GM18873 (cell line): Measurements from ENCODE around the gene ARHGEF25.
"Not testable (repeated sequence)": the region's sequence is repeated elsewhere in the genome, so short reads cannot be mapped to it uniquely, and the experiment has no call there.

Source experiments
- ATAC-seq: cut with Tn5 transposase; IDR thresholded peaks from one replicate; pipeline ENCODE4 v1.9.1; 2021; ENCODE audit warnings: mild to moderate bottlenecking, moderate library complexity, moderate number of reproducible peaks; ENCODE audit not compliant: unreplicated experiment, low FRiP score

Gene ARHGEF25

GRCh38 chr12:57611108-57611826 is at the start of gene ARHGEF25:
Gene ARHGEF25 (plus strand): TSS chr12:57611435. CDS start chr12:57611895, 460 bp downstream.
- ATAC-seq, result no peak

- ATAC-seq, result no peak
Observed at GRCh38 chr12:57563358-57563757, 47.9 kb upstream of the ARHGEF25 start.

DNA sequence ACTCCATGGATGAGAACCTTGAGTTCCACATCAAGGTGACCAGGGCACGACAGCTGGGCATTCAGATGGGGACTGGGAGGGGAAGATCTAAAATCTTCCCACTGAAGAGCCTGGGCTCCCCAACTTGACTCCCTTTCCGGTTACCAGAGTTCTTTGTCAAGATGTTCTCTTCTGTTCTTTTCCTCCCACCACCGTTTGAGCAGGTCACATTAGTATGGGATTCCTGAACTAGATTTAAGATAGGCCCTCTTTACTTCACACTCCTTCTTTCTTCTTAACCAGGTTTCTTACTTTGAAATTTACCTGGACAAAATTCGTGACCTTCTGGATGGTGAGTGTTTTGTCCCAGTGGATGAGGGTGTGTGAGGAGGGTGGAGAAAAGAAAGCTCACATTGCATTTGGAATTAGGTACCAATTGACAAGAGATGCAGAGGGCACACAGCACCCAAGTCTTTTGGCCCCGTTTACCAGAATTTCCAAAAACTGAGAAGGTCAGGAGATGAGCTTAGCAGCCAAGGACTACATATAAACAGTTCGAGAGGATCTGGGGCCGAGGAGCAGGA is 47.0 kb upstream of the ARHGEF25 start:
- ATAC-seq, result no peak

- no peak for ATAC-seq
Observed at GRCh38 chr12:57568838-57569237, 42.4 kb upstream of the ARHGEF25 start.

GRCh38 chr12:57569858-57570257 is 41.4 kb upstream of the ARHGEF25 start:
- no peak for ATAC-seq

DNA sequence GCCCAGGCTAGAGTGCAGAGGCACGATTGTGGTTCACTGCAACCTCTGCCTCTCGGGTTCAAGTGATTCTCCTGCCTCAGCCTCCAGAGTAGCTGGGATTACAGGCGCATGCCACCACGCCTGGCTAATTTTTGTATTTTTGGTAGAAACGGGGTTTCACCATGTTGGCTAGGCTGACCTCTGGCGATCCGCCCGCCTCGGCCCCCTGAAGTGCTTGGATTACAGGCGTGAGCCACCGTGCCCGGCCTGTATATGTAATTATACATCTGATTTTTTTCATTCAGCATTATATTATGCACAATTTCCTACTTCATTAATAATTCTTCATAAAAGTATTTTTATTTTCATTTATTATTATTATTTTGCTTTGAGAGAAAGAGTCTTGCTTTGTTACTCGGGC is 40.8 kb upstream of the ARHGEF25 start:
- not testable (repeated sequence) for ATAC-seq

DNA sequence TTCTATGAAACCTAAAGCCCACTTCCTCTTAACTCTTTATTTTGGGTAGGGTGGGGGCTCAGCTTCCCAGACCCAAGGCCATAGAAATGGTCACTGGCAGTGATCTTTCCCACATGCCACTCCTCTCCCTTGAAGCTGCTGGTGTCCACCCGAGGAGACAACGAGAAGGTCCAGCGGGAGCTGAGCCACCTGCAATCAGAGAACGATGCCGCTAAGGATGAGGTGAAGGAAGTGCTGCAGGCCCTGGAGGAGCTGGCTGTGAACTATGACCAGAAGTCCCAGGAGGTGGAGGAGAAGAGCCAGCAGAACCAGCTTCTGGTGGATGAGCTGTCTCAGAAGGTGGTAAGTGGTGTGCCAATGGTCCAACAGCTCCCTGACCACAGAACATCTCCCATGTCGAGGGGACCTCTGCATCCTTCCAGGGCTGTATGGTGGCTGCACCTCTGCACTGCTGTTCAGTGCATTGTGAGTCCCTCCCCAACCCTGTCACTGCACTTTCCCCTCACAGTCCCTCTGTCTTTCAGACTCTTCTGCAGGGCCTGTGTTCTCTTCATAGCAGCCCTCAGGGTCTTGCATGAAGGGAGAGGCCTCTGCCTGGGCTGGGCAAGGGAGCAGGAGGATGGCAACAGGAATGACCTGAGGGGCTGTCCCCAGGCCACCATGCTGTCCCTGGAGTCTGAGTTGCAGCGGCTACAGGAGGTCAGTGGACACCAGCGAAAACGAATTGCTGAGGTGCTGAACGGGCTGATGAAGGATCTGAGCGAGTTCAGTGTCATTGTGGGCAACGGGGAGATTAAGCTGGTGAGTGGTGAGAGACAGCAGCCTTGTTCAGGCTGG is 39.1 kb upstream of the ARHGEF25 start:
- ATAC-seq, result no peak

GRCh38 chr12:57574795-57575194 is 36.4 kb upstream of the ARHGEF25 start:
- ATAC-seq, result no peak

- no peak for ATAC-seq
Observed at GRCh38 chr12:57575771-57576612, 35.2 kb upstream of the ARHGEF25 start.

- ATAC-seq, result no peak
Observed at GRCh38 chr12:57576613-57577160, 34.5 kb upstream of the ARHGEF25 start.

DNA sequence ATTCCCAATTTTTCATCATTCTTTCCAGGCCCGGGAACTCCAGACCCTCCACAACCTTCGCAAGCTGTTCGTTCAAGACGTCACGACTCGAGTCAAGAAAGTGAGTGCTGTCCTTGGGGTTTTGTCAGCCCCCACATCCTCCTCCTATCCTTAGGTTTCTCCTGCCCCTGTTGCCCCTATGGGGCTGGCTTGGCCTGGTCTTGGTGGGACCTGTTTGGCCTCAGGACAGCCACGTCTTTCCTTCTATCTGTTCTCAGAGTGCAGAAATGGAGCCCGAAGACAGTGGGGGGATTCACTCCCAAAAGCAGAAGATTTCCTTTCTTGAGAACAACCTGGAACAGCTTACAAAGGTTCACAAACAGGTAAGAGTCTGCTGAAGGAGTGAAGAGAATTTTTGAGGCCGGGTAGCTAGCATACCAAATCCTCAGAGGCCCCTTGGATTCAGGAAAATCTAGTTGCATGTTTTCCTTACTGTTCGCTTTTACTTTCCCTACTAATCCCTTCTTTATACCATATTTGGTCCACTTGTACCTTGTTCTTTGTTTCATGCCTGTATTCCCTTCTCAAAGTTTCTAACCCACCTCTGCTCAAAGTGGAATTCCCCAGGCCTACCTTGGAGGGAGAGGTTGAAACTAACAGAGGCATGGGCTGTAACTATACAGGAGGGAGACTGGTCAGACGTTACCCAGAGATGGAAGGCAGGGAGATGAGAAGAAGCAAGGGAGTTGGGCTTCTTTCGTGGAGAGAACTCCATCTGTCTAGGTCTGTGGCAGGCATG is 33.1 kb upstream of the ARHGEF25 start:
- no peak for ATAC-seq

GRCh38 chr12:57579011-57579410 is 32.2 kb upstream of the ARHGEF25 start:
- ATAC-seq, result no peak

DNA sequence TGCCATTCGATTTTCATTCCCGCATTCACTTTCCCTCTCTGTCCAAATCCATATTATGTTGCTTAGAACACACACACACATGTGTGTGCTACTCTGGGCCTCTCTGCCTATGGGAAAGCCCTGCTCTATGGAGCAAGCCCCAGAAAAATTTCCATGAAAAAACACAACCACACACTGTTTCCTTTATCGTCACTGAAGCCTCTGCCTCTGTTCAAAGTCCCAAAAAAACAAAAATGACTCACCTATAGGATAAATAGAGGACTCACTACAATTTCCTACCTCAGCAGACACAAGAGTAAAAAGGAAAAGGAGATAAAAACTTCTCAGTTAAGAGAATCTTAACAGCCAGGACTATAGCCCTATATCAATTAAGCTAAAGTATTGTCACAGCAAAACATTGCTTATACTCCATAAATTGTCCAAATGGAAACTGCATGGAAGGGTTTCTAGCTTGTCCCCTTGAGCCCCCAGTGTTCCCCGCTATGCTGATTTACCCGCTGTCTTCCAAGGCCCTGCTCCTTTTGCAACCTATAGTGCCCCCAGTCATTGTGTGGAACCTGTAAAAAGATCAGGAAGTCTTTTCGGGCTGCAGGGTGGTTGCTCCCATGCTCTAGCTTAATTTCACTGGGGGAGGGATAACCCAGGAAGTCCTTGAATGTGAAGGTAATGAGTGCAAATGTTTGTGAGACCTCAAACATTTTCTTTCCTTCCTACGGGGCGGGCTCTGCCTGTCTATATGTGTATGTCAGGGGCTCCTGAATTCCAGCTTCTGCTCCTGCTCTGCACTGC is 31.4 kb upstream of the ARHGEF25 start:
- ATAC-seq, result no peak

DNA sequence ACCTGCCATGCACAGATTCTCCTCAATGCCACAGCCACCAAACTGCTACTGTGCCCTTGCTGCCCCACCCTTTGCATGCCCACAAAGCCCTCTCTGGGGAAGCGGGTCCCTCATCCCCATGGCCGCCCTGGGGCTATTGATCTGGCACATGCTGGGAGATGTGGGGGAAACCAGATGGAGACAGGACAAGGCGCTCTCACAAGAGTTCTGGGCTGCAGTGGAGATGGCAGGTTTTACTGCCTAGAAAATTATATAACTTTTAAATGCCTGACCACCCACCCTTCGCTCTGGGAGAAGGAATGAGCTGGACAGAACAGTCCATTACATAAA is 30.8 kb upstream of the ARHGEF25 start:
- ATAC-seq, result no peak

DNA sequence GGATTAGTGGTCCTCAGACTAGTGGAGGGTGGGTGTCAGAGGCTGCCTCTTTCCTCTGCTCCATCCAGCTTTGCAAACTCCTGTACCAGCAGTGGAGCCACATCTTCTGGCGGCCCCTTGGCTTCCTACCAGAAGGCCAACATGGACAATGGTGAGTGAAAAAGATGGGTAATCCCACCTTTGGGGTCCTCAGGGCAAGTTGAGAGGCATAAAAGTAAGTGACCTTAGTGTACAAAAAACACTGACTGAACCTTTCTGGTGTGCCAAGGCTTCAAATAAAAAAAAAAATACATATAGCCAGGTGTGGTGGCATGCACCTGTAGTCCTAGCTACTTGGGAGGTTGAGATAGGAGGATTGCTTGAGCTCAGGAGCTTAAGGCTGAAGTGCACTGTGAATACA is 29.4 kb upstream of the ARHGEF25 start:
- no peak for ATAC-seq

DNA sequence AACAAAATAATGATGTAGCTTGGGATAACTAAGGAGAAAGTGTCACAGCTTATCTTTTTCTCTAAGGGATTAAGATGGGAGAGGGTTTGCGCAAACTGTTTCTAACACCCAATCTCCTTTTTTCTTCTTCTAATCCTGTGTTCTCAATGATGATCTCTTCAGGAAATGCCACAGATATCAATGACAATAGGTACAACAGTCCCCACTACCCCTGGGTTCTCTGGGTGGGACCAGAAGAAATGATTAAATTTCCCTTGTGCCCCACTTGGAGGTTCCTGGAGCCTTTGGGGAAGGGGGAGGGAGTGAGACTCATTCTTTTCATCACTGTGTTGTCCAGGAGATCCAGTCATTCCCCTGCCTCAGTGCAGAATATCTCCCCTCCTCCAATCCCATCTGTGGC is 28.8 kb upstream of the ARHGEF25 start:
- ATAC-seq, result no peak

DNA sequence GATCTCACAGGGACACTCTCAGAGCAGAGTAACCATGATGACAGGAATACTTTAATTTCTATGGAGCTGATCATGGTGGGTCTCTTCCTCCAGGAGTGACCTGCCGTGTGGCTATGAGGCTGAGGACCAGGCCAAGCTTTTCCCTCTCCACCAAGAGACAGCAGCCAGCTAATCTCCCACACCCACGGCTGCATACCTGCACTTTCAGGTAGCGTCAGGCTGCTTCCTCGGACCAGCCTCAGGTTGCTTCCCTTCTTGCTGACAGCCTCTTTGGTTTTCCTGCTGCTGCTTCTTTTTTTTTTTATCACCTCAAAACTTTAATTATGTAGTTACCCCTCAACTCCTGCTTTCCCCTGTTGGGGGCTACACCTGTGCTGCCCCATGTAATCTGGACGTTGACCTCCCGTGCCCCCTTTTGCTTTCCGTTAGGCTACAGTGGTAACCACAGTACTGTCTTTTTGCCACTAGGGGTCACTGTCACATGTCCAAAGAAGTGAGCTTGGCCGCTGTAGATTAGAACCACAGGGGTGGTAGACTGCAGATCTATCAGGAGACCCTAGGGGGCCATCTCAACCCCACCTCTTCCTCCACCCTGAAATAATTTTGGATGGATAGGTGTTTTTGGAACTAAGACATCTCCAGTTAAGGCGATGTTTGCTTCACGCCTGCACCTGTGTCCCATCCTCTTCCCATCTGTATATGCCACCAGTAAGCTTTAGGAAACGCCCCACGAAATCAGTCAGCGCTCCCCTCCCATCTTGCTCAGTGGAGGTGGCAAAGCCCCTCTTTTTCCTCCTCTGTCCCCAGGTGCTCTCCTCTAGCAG is 28.0 kb upstream of the ARHGEF25 start:
- ATAC-seq, result peak; percentile 81

DNA sequence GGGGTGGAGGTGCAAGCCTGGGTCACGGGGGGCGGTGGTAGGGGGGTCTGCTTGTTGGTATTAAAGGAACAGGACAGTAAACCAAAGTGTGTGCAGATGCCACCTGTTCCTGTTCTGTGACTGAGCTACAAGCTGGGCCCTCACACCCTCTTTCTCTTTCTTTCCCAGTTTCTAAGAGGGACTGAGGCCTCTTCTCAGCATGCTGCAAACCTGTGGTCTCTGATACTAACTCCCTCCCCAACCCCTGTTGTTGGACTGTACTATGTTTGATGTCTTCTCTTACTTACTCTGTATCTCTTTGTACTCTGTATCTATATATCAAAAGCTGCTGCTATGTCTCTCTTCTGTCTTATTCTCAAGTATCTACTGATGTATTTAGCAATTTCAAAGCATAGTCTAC is 27.2 kb upstream of the ARHGEF25 start:
- no peak for ATAC-seq
